SU-DHL-6 (cell line): ENCODE measurements around the gene GRK6.

Experiments
- H2AFZ ChIP-seq: fragments of 200-600 bp; sonication (generic); 2 replicates; pipeline ENCODE4 v1.6.1; 2014; ENCODE audit warnings: low read depth, mild to moderate bottlenecking, moderate library complexity, mixed read lengths, antibody characterized with exemption, low read length; ENCODE audit not compliant: severe bottlenecking
- H3F3A ChIP-seq: fragments of 200-600 bp; shearing (Covaris generic); 2 replicates; pipeline ENCODE4 v1.6.0; 2016; ENCODE audit warnings: antibody characterized with exemption, mild to moderate bottlenecking; ENCODE audit not compliant: insufficient read depth
- H3K27ac ChIP-seq: fragments of 200-600 bp; sonication (generic); 2 replicates; pipeline ENCODE4 v1.5.1; 2016; ENCODE audit warnings: low read depth, mild to moderate bottlenecking, low read length, moderate library complexity, mixed read lengths
- H3K27me3 ChIP-seq: fragments of 200-600 bp; sonication (generic), shearing (Covaris generic); 2 replicates; pipeline ENCODE4 v1.6.0; 2014; ENCODE audit warnings: mild to moderate bottlenecking, low read length
- H3K36me3 ChIP-seq: fragments of 200-600 bp; sonication (generic); 2 replicates; pipeline ENCODE4 v1.6.1; 2014; ENCODE audit warnings: mild to moderate bottlenecking, low read length, mixed read lengths
- H3K4me2 ChIP-seq: fragments of 300-600, 200-600 bp; shearing (Covaris generic), sonication (generic); 2 replicates; pipeline ENCODE4 v1.6.0; 2014; ENCODE audit warnings: low read length, low read depth, mild to moderate bottlenecking; ENCODE audit not compliant: poor library complexity, severe bottlenecking
- H3K4me3 ChIP-seq: fragments of 200-600 bp; sonication (generic); 2 replicates; pipeline ENCODE4 v1.5.1; 2014; ENCODE audit warnings: antibody characterized with exemption, low read length, mild to moderate bottlenecking, mixed read lengths; ENCODE audit not compliant: insufficient read depth, poor library complexity, severe bottlenecking
- H3K79me2 ChIP-seq: fragments of 200-600 bp; sonication (generic); 2 replicates; pipeline ENCODE4 v1.6.1; 2014; ENCODE audit warnings: mild to moderate bottlenecking, low read length, moderate library complexity; ENCODE audit not compliant: insufficient read depth
- H3K9ac ChIP-seq: fragments of 200-600 bp; sonication (generic); 2 replicates; pipeline ENCODE4 v1.7.0; 2014; ENCODE audit warnings: mild to moderate bottlenecking, low read length
- H3K9me2 ChIP-seq: fragments of 200-600 bp; sonication (generic); replicated peaks from 2 replicates; pipeline ENCODE4 v1.6.1; 2014; ENCODE audit warnings: low read length; ENCODE audit not compliant: insufficient read depth
- H3K9me3 ChIP-seq: fragments of 200-600 bp; sonication (generic); 2 replicates; pipeline ENCODE4 v1.6.1; 2014; ENCODE audit warnings: low read length, mixed read lengths; ENCODE audit not compliant: insufficient read depth
- H4K20me1 ChIP-seq: fragments of 200-600 bp; sonication (generic); 2 replicates; pipeline ENCODE4 v1.6.1; 2014; ENCODE audit warnings: low read depth, mild to moderate bottlenecking, antibody characterized with exemption, low read length, moderate library complexity, mixed read lengths
- EZH2phosphoT487 ChIP-seq: fragments of 200-600 bp; sonication (generic), shearing (Covaris generic); conservative IDR thresholded peaks from 2 replicates; pipeline ENCODE4 v1.6.1; 2018; ENCODE audit warnings: mild to moderate bottlenecking, antibody characterized with exemption, low read length, moderate library complexity, mixed read lengths
- TF ChIP-seq, protein P1 (sequence below): fragments of 200-600 bp; sonication (generic); IDR thresholded peaks from one replicate; pipeline ENCODE4 v1.5.1; 2017; ENCODE audit warnings: antibody characterized with exemption, mild to moderate bottlenecking, low read length, moderate library complexity; ENCODE audit not compliant: insufficient read depth, poor library complexity, severe bottlenecking

GRK6 gene

DNA sequence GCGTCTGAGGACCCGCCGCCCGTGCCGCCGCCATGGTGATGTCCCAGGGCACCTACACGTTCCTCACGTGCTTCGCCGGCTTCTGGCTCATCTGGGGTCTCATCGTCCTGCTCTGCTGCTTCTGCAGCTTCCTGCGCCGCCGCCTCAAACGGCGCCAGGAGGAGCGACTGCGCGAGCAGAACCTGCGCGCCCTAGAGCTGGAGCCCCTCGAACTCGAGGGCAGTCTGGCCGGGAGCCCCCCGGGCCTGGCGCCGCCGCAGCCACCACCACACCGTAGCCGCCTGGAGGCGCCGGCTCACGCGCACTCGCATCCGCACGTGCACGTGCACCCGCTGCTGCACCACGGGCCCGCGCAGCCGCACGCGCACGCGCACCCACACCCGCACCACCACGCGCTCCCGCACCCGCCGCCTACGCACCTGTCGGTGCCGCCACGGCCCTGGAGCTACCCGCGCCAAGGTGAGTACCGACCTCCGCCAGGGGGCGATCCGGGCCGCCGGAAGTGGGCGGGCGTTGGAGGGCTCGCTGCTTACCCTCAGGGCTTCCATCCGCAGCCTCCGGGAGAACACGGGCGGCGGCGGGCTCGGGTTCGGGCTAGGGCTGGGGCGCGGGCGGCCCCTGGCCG is 28.7 kb downstream of the GRK6 start:
- peaks cover 13% of the 10 kb centered on the region for H3F3A ChIP-seq
- H3K79me2 ChIP-seq, result no peaks in the 10 kb centered on the region
- H3K27ac ChIP-seq, result peak overlapping the region; percentile 93
- H3K27me3 ChIP-seq, result no peaks in the 10 kb centered on the region
- H3K9ac ChIP-seq, result peak overlapping the region; percentile 85
- no peaks in the 10 kb centered on the region for H3K9me2 ChIP-seq
- H3K36me3 ChIP-seq, result no peaks in the 10 kb centered on the region
- peak overlapping the region; percentile 68 for H3K4me3 ChIP-seq
- H3K9me3 ChIP-seq, result no peaks in the 10 kb centered on the region
- H4K20me1 ChIP-seq, result peaks cover 3% of the 10 kb centered on the region; the same call in 1 of the 2 replicates
- peak overlapping the region; percentile 96 for H3K4me2 ChIP-seq
- TF ChIP-seq EZH2phosphoT487, result no peak
- TF ChIP-seq, protein P1, sequence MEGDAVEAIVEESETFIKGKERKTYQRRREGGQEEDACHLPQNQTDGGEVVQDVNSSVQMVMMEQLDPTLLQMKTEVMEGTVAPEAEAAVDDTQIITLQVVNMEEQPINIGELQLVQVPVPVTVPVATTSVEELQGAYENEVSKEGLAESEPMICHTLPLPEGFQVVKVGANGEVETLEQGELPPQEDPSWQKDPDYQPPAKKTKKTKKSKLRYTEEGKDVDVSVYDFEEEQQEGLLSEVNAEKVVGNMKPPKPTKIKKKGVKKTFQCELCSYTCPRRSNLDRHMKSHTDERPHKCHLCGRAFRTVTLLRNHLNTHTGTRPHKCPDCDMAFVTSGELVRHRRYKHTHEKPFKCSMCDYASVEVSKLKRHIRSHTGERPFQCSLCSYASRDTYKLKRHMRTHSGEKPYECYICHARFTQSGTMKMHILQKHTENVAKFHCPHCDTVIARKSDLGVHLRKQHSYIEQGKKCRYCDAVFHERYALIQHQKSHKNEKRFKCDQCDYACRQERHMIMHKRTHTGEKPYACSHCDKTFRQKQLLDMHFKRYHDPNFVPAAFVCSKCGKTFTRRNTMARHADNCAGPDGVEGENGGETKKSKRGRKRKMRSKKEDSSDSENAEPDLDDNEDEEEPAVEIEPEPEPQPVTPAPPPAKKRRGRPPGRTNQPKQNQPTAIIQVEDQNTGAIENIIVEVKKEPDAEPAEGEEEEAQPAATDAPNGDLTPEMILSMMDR, result peak; percentile 68
- H2AFZ ChIP-seq, result peak overlapping the region; percentile 71

DNA sequence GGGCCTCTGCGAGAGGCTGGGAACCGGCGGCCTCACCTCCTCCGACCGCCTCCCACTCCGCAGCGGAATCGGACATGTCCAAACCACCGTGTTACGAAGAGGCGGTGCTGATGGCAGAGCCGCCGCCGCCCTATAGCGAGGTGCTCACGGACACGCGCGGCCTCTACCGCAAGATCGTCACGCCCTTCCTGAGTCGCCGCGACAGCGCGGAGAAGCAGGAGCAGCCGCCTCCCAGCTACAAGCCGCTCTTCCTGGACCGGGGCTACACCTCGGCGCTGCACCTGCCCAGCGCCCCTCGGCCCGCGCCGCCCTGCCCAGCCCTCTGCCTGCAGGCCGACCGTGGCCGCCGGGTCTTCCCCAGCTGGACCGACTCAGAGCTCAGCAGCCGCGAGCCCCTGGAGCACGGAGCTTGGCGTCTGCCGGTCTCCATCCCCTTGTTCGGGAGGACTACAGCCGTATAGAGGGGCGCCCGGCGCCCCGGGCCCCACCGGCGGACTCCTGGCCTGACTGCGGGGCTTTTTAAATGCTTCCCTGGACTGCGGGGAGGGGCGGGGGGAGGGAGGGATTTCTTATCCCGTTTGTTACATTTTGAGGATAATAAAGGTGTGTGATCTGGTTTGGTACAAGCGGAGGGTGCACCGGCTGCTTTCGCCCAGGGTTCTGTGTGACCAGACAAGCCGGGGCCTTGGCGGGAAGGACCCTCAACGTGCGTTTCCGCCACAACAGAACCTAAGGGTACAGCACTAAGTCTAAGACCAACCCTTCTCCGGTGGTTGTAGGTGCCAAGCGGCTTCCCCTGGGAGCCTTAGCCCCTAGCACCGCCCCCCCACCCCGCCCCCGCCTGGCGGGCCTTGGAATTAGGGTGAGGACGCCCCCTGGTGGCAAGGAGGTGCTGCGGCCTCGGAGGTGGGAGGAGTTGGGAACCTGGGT is 29.4 kb downstream of the GRK6 start:
- H3K4me3 ChIP-seq, result peak overlapping the region; percentile 68

DNA sequence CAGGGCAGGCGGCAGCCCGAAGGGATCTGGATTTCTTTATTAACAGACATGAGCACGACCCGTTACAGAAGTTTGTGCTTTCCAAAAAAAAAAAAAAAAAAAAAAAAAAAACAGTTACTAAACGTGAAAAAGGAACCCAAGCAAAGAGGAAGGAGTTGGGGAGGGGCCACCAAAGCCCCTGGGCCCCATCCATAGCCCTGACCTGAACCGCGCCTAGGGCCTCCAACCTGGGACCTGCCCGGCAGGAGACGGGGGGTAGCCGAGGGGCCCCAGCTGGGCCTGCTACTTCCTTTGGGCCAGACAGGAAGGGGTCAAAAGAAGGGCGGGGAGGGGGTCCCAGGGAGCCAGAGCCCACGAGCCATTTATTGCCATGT is 30.1 kb downstream of the GRK6 start:
- no peaks in the 10 kb centered on the region for H3K9me2 ChIP-seq
- H3K27me3 ChIP-seq, result no peaks in the 10 kb centered on the region
- peak overlapping the region; percentile 96 for H3K4me2 ChIP-seq
- peak overlapping the region; percentile 34 for H3K27ac ChIP-seq
- H3K36me3 ChIP-seq, result no peaks in the 10 kb centered on the region
- H4K20me1 ChIP-seq, result peaks cover 3% of the 10 kb centered on the region; the same call in 1 of the 2 replicates
- TF ChIP-seq, protein P1, result peak; percentile 6
- TF ChIP-seq EZH2phosphoT487, result no peak
- H2AFZ ChIP-seq, result no peak overlapping the region
- no peak overlapping the region for H3K4me3 ChIP-seq
- H3F3A ChIP-seq, result peaks cover 13% of the 10 kb centered on the region
- no peak overlapping the region for H3K9ac ChIP-seq
- no peaks in the 10 kb centered on the region for H3K9me3 ChIP-seq
- H3K79me2 ChIP-seq, result no peaks in the 10 kb centered on the region

More for the DNA sequence above, 29.4 kb downstream of the GRK6 start:
- H3F3A ChIP-seq, result peaks cover 13% of the 10 kb centered on the region
- no peaks in the 10 kb centered on the region for H3K27me3 ChIP-seq
- H3K4me2 ChIP-seq, result peak overlapping the region; percentile 96
- H3K36me3 ChIP-seq, result no peaks in the 10 kb centered on the region
- no peaks in the 10 kb centered on the region for H3K9me3 ChIP-seq
- peak overlapping the region; percentile 85 for H3K9ac ChIP-seq
- TF ChIP-seq EZH2phosphoT487, result no peak
- TF ChIP-seq, protein P1, result peak; percentile 90
- no peaks in the 10 kb centered on the region for H3K79me2 ChIP-seq
- peaks cover 3% of the 10 kb centered on the region; the same call in 1 of the 2 replicates for H4K20me1 ChIP-seq
- peak overlapping the region; percentile 71 for H2AFZ ChIP-seq
- H3K27ac ChIP-seq, result peak overlapping the region; percentile 93
- no peaks in the 10 kb centered on the region for H3K9me2 ChIP-seq
